Measurements from ENCODE around the gene CFAP91. TPM values are rescaled to one million over a fixed set of nuclear protein-coding genes. Genes with fewer than 3 reads are reported as not detected.

Gene CFAP91
- total RNA-seq = 63.0 and 75.0 TPM in 2 replicates
- long read RNA-seq, full-length matches to known transcripts = 213 of 291 reads
- long read RNA-seq, partial matches to known transcripts = 32 of 291 reads
- long read RNA-seq, other reads (novel, unspliced or antisense) = 46 of 291 reads

DNA sequence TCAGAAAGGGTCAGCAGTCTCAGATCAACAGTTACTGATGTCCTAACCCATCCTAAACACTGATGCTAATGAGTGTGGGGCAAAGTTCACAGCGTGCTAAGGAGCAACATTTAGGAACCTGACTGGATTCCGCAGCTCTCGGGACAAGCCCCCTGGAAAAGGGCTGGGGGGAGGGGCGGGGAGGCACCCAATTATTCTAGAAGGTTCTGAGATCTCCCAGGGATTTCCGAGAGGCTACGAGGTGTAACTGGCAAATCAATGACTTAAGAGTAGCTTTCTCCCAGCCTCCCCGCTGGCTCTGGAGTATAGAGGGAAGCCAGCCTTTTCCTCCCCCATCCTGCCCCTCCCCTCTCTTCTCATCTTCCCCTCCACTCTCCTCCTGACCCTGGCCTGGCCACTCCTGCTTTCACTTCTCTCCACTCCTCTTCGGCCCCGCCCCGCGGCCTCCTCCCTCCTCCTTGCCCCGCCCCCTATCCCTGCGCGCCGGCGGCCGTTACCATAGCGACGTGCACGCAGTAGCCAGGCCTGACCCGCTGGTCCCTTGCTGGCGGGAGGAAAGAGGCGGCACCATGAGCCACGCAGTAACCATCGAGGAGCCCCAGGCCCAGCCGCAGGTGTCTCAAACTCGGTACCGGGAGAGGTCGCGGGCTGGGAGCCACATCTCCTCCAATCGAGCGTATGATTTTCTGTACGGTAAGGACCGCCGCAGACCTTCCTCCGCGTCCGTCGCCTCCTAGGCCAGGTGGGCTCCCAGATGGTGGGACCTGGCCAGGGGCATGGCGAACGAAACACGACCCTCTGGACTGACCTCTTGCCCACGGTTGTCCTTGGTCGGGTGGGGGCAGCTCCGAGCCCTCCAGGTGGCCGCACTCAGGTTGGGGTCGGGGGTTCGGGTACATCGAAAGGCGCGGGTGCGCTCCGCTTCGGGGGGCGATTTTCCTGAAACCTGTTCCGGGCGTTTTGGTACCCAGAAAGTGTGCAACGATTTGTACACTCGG lies at the start of gene CFAP91:
Gene CFAP91 (plus strand): TSS at position 493 of the 998 bp plus-strand sequence. CDS start 77 bp downstream, at position 570.
- Mint-ChIP-seq H3K4me3 (ENCODE audit: low read depth) (peak within 1 kb of the TSS; percentile 85), H3K9me3 (ENCODE audit: low read depth) (no peaks in the 10 kb centered on the region), H3K27ac (peak within 1 kb of the TSS; percentile 99), H3K27me3 (no peaks in the 10 kb centered on the region), H3K4me1 (ENCODE audit: low read depth) (peaks cover 24% of the 10 kb centered on the region), H3K36me3 (ENCODE audit: insufficient read depth) (peaks cover 3% of the 10 kb centered on the region)
- TF ChIP-seq CTCF (IDR thresholded peaks at IDR 0.05; ENCODE audit: unreplicated experiment) = no peak
- peak; percentile 98 for DNase-seq (ENCODE audit: low spot score, unreplicated experiment)

GRCh38 chr3:119653876-119654275 lies 48.9 kb upstream of the CFAP91 start:
- no peak for TF ChIP-seq CTCF (IDR thresholded peaks at IDR 0.05; ENCODE audit: unreplicated experiment)
- H3K4me1 Mint-ChIP-seq (ENCODE audit: low read depth) = peaks cover 3% of the 10 kb centered on the region
- no peaks in the 10 kb centered on the region for H3K9me3 Mint-ChIP-seq (ENCODE audit: low read depth)
- no peak for DNase-seq (ENCODE audit: low spot score, unreplicated experiment)
- H3K36me3 Mint-ChIP-seq (ENCODE audit: insufficient read depth) = no peaks in the 10 kb centered on the region
- no peak overlapping the region for H3K4me3 Mint-ChIP-seq (ENCODE audit: low read depth)
- H3K27ac Mint-ChIP-seq = no peak overlapping the region
- H3K27me3 Mint-ChIP-seq = no peaks in the 10 kb centered on the region

DNA sequence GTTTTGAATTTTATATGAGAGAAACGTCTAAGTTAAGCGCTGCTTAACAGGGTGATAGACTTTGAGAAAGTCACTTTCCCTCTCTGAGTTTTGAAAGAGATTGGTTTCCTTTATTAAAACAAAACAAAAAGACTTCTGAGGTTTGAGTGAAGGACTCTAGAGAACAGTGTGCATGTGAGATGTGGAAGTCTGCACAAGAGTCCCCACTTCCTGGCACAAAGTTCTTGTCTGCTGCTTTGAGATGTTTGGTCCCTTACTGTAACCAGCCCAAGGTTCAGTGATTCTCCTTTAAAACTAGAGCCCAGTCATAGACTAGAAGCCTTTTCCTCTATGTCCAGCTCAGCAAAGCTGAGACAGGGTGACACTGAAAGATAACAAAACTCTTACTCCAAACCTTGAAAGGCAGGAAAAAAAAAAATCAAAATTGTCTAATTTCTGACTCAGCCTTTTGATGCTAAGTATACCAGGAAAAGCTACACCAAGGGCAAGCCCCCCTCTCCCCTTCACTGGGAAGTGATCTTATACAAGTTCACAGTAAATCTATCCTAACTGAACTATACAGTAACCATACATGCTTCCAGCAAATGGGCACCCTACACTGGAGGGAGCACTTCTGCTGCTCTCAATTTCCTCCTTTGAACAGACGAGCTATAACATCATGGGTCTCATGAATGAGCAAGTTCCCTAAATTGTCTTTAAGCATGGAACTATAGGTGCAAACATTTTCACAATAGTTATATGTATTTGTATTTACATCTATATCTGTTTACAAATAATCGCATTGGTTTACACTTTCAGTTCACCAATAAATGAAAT lies 44.7 kb upstream of the CFAP91 start:
- TF ChIP-seq CTCF (IDR thresholded peaks at IDR 0.05; ENCODE audit: unreplicated experiment) = no peak
- Mint-ChIP-seq H3K27me3 (no peaks in the 10 kb centered on the region), H3K4me3 (ENCODE audit: low read depth) (no peak overlapping the region), H3K9me3 (ENCODE audit: low read depth) (no peaks in the 10 kb centered on the region), H3K4me1 (ENCODE audit: low read depth) (no peaks in the 10 kb centered on the region), H3K36me3 (ENCODE audit: insufficient read depth) (no peaks in the 10 kb centered on the region), H3K27ac (no peak overlapping the region)
- no peak for DNase-seq (ENCODE audit: low spot score, unreplicated experiment)

GRCh38 chr3:119658994-119659393 lies 43.8 kb upstream of the CFAP91 start:
- Mint-ChIP-seq H3K9me3 (ENCODE audit: low read depth) (no peaks in the 10 kb centered on the region), H3K4me1 (ENCODE audit: low read depth) (no peaks in the 10 kb centered on the region), H3K36me3 (ENCODE audit: insufficient read depth) (no peaks in the 10 kb centered on the region), H3K27me3 (no peaks in the 10 kb centered on the region), H3K4me3 (ENCODE audit: low read depth) (no peak overlapping the region), H3K27ac (no peak overlapping the region)
- TF ChIP-seq CTCF (IDR thresholded peaks at IDR 0.05; ENCODE audit: unreplicated experiment) = no peak
- DNase-seq (ENCODE audit: low spot score, unreplicated experiment) = no peak
